Measurements from ENCODE around the gene TNNT3. TPM values are rescaled to one million over a fixed set of nuclear protein-coding genes. Genes with fewer than 3 reads are reported as not detected.
A peak's percentile ranks its signal among the peaks of the same experiment; 100 is the strongest.

Gene TNNT3
- total RNA-seq, 3 donors from 2014 or later = not detected

DNA sequence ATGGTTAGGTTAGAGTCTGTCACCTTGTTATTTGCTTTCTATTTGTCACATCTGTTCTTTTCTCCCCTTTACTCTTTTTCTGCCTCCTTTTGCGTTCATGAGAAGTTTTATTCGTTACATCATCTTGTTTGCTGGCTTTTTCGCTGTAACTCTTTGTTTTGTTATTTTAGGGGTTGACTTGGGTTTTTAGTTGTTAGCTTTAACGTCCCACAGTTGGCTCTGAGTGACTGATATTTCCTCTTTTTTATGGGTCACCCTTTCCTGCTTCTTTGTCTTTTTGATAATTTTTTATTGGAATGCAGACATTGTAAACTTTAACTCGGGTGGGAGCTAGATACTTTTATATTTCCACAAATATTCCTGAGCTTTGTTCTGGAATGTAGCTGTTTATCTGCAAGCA, 13.3 kb upstream of the TNNT3 start:
- no peaks in the 10 kb centered on the region for H3K9me3 Mint-ChIP-seq
- ATAC-seq = no peak
- no peaks in the 10 kb centered on the region for H3K4me1 Mint-ChIP-seq (ENCODE audit: low read depth)
- no peaks in the 10 kb centered on the region for H3K36me3 Mint-ChIP-seq (ENCODE audit: insufficient read depth)
- no peak for DNase-seq
- H3K4me3 Mint-ChIP-seq = no peak overlapping the region
- peaks cover 5% of the 10 kb centered on the region for H3K27me3 Mint-ChIP-seq (ENCODE audit: low read depth)

DNA sequence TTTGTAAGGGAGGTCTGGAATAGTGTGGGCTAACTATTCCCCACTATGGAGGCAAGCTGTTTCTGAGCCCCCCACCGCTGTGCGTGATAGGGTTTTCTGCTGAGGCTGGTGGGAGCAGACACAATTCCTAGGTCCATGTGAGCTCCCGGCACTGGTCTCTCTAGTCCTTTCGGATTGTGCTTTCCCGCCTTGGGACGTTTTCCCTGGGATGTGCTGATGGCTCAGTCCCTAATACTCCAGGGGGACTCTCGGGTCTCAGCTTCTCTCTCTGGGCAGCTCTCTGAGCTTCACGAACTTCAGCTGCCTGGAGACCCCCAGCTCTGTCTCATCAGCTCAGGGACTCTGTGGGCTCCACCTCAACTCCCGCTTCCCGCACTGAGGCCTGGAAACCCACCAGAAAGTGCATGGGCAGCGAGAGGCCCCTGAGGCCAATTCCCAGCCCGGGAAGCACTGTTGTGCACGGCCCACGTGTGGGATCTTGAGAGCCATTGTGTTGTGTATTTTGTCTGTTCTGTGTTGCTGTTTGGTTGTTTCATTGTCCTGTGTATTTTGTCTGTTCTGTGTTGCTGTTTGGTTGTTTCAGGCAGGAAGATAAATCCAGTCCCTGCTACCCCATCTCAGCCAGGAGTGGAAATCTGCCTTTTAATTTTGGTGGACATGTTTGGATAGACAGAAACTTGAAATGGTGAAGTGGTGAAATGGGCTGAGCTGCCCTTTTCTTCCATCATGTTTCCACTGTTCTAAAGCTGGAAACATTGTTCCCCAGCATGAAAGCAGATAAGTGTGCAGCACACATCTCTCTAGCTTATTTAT, 12.7 kb upstream of the TNNT3 start:
- ATAC-seq (no peak), DNase-seq (no peak)
- H3K27me3 Mint-ChIP-seq (ENCODE audit: low read depth) = peaks cover 5% of the 10 kb centered on the region
- H3K4me3 Mint-ChIP-seq = no peak overlapping the region
- H3K36me3 Mint-ChIP-seq (ENCODE audit: insufficient read depth) = no peaks in the 10 kb centered on the region
- no peaks in the 10 kb centered on the region for H3K4me1 Mint-ChIP-seq (ENCODE audit: low read depth)
- H3K9me3 Mint-ChIP-seq = no peaks in the 10 kb centered on the region

GRCh38 chr11:1908618-1909017, 10.9 kb upstream of the TNNT3 start:
- Mint-ChIP-seq H3K9me3 (no peaks in the 10 kb centered on the region), H3K27me3 (ENCODE audit: low read depth) (peaks cover 7% of the 10 kb centered on the region), H3K4me3 (no peak overlapping the region), H3K4me1 (ENCODE audit: low read depth) (no peaks in the 10 kb centered on the region), H3K36me3 (ENCODE audit: insufficient read depth) (no peaks in the 10 kb centered on the region)
- DNase-seq (no peak), ATAC-seq (no peak)

- Mint-ChIP-seq H3K4me3 (no peak overlapping the region), H3K9me3 (no peaks in the 10 kb centered on the region), H3K36me3 (ENCODE audit: insufficient read depth) (no peaks in the 10 kb centered on the region), H3K27me3 (ENCODE audit: low read depth) (peaks cover 13% of the 10 kb centered on the region), H3K4me1 (ENCODE audit: low read depth) (no peaks in the 10 kb centered on the region)
- ATAC-seq (no peak), DNase-seq (no peak)
Observed at GRCh38 chr11:1909524-1909923, 10.0 kb upstream of the TNNT3 start.

DNA sequence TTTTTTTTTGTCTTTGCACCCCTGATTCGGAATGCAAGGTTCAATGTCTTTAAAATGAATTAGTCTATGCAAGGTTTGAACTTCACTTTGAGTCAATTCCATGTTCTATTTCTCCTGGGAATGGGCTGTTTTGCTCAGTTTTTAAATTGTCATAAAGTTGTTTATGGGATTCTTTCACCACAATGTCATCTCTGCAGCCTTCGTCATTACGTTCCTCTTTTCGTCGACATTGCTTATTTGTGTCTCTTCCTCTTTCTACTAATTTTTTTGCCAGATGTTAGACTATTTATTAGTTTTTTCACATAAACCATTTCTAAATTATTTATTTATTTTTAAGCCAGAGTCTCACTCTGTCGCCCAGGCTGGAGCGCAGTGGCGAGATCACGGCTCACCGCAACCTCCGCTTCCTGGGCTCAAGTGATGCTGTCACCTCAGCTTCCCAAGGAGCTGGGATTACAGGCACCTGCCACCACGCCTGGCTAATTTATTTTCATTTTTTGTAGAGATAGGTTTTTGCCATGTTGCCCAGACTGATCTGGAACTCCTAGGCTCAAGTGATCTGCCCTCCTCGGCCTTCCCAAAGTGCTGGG, 7.1 kb upstream of the TNNT3 start:
- ATAC-seq (no peak), DNase-seq (no peak)
- peaks cover 20% of the 10 kb centered on the region for H3K27me3 Mint-ChIP-seq (ENCODE audit: low read depth)
- H3K36me3 Mint-ChIP-seq (ENCODE audit: insufficient read depth) = no peaks in the 10 kb centered on the region
- peaks cover 11% of the 10 kb centered on the region for H3K4me1 Mint-ChIP-seq (ENCODE audit: low read depth)
- H3K9me3 Mint-ChIP-seq = no peaks in the 10 kb centered on the region
- H3K4me3 Mint-ChIP-seq = no peak overlapping the region

- Mint-ChIP-seq H3K27me3 (ENCODE audit: low read depth) (peaks cover 17% of the 10 kb centered on the region), H3K4me1 (ENCODE audit: low read depth) (peaks cover 11% of the 10 kb centered on the region), H3K4me3 (no peak overlapping the region), H3K9me3 (no peaks in the 10 kb centered on the region), H3K36me3 (ENCODE audit: insufficient read depth) (no peaks in the 10 kb centered on the region)
- no peak for DNase-seq
- ATAC-seq = no peak
Observed at GRCh38 chr11:1913271-1914060, 6.0 kb upstream of the TNNT3 start.

- H3K4me1 Mint-ChIP-seq (ENCODE audit: low read depth) = peaks cover 11% of the 10 kb centered on the region
- ATAC-seq = no peak
- peaks cover 15% of the 10 kb centered on the region for H3K27me3 Mint-ChIP-seq (ENCODE audit: low read depth)
- DNase-seq = no peak
- H3K36me3 Mint-ChIP-seq (ENCODE audit: insufficient read depth) = no peaks in the 10 kb centered on the region
- H3K9me3 Mint-ChIP-seq = no peaks in the 10 kb centered on the region
- H3K4me3 Mint-ChIP-seq = no peak overlapping the region
Observed at GRCh38 chr11:1915795-1916131, 3.7 kb upstream of the TNNT3 start.

GRCh38 chr11:1916132-1916985, 3.1 kb upstream of the TNNT3 start:
- ATAC-seq = peak in 1 of 2 donors; percentile 32
- DNase-seq = no peak
- Mint-ChIP-seq H3K36me3 (ENCODE audit: insufficient read depth) (no peaks in the 10 kb centered on the region), H3K9me3 (no peaks in the 10 kb centered on the region), H3K27me3 (ENCODE audit: low read depth) (peaks cover 15% of the 10 kb centered on the region), H3K4me3 (no peak overlapping the region), H3K4me1 (ENCODE audit: low read depth) (peaks cover 11% of the 10 kb centered on the region)

DNA sequence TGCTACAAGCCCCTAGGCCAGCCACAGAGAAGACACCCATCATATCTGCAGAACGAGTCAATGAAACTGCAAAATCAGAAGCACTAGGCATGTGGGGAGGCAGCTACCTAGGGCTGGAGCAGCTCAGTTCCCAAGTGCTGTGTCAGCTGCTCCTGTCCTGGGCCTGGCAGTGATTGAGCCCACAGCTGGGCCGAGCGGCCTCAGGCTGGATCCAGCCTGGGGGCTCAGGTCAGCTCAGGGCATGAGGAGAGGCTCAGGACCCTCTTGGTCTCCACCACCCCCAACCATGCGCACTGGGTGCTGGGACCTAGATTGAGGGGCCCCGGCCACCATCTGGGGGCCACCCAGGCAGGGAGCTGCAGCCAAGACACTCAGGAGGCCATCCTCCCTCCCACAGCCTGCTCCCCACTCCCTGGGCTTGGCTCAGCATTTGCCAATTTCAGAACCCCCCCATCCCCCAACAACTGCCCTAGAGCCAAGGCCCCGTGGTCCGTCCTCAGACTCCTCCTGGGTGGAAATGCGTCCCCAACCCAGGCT, 2.4 kb upstream of the TNNT3 start:
- no peaks in the 10 kb centered on the region for H3K36me3 Mint-ChIP-seq (ENCODE audit: insufficient read depth)
- peaks cover 11% of the 10 kb centered on the region for H3K4me1 Mint-ChIP-seq (ENCODE audit: low read depth)
- H3K9me3 Mint-ChIP-seq = no peaks in the 10 kb centered on the region
- ATAC-seq = peak; percentile 17 to 22
- peaks cover 15% of the 10 kb centered on the region for H3K27me3 Mint-ChIP-seq (ENCODE audit: low read depth)
- DNase-seq = no peak
- no peak overlapping the region for H3K4me3 Mint-ChIP-seq

GRCh38 chr11:1917523-1918435, 1.7 kb upstream of the TNNT3 start:
- Mint-ChIP-seq H3K9me3 (no peaks in the 10 kb centered on the region), H3K4me1 (ENCODE audit: low read depth) (peaks cover 12% of the 10 kb centered on the region), H3K4me3 (no peak overlapping the region), H3K36me3 (ENCODE audit: insufficient read depth) (no peaks in the 10 kb centered on the region), H3K27me3 (ENCODE audit: low read depth) (peaks cover 15% of the 10 kb centered on the region)
- DNase-seq (no peak), ATAC-seq (peak; percentile 16 to 49)

- H3K36me3 Mint-ChIP-seq (ENCODE audit: insufficient read depth) = no peaks in the 10 kb centered on the region
- H3K4me1 Mint-ChIP-seq (ENCODE audit: low read depth) = peaks cover 13% of the 10 kb centered on the region
- H3K9me3 Mint-ChIP-seq = no peaks in the 10 kb centered on the region
- peaks cover 16% of the 10 kb centered on the region for H3K27me3 Mint-ChIP-seq (ENCODE audit: low read depth)
- ATAC-seq (no peak), DNase-seq (no peak)
- no peak overlapping the region for H3K4me3 Mint-ChIP-seq
Observed at GRCh38 chr11:1918436-1919315, 827 bp upstream of the TNNT3 start.

GRCh38 chr11:1920128-1920908, 815 bp downstream of the TNNT3 start:
- Mint-ChIP-seq H3K9me3 (no peaks in the 10 kb centered on the region), H3K36me3 (ENCODE audit: insufficient read depth) (no peaks in the 10 kb centered on the region), H3K4me1 (ENCODE audit: low read depth) (peaks cover 11% of the 10 kb centered on the region), H3K27me3 (ENCODE audit: low read depth) (peaks cover 7% of the 10 kb centered on the region), H3K4me3 (no peak overlapping the region)
- DNase-seq (no peak), ATAC-seq (no peak)
